ENCODE measurements around the gene GRIN3B. TPM values are rescaled to one million over a fixed set of nuclear protein-coding genes. Genes with fewer than 3 reads are reported as not detected.

GRIN3B gene
- total RNA-seq, 4 donors from 2014 or later, result not detected

DNA sequence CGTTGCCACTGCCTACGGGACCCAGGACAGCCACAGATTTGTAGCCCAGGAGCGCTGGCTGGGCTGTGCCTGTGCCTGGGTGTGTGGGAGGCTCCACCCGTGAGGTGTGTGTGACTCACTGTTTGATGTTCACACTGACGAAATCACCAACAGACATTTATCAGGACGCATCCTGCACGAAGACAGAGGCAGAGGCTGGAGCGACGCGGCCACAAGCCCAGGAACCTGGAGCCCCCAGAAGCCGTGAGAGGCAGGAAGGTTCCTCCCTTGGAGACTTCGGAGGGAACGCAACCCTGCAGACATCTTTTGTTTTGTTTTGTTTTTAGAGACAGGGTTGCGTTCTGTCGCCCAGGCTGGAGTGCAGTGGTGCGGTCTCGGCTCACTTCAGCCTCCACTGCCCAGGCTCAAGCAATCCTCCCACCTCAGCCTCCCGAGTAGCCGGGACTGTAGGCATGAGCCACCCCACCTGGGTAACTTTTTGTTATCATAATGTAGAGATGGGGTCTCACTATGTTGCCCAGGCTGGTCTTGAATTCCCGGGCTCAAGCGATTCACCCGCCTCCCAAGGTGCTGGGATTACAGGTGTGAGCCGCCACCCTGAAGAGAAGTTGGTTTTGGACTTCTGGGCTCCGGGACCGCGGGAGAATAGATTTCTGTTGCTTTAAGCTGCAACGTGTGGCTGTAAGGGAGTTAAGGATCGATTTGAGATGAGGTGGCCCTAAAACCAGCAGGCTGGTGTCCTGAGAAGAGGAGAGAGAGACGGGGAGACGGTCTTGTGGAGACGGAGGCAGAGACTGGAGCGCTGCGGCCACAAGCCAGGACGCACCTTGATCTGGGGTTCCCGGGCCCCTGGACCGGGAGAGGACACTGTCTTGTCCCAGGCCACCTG lies 41.0 kb upstream of the GRIN3B start:
- in situ Hi-C loops (cut with MboI; ENCODE audit: low sequenced_read_pairs in 4 of 4) (no loop called here), intact Hi-C loops (cut with DNase I; ENCODE audit: low total_unique reads) (no loop called here)
- no peak for TF ChIP-seq POLR2A (IDR thresholded peaks at IDR 0.05)
- no peak for TF ChIP-seq CTCF (IDR thresholded peaks at IDR 0.05 in 4 of 5, conservative IDR thresholded peaks at IDR 0.05 in 1 of 5)
- H3K27me3 ChIP-seq, result peaks cover 0 to 8% (median 7%) of the 10 kb centered on the region in 3 donors
- no peaks in the 10 kb centered on the region for H3K4me1 ChIP-seq
- H3K9me3 ChIP-seq, result no peaks in the 10 kb centered on the region
- H3K4me3 ChIP-seq, result no peak overlapping the region
- no peaks in the 10 kb centered on the region for H3K36me3 ChIP-seq
- no peak for DNase-seq
- H3K27ac ChIP-seq, result no peak overlapping the region
- ATAC-seq, result no peak

DNA sequence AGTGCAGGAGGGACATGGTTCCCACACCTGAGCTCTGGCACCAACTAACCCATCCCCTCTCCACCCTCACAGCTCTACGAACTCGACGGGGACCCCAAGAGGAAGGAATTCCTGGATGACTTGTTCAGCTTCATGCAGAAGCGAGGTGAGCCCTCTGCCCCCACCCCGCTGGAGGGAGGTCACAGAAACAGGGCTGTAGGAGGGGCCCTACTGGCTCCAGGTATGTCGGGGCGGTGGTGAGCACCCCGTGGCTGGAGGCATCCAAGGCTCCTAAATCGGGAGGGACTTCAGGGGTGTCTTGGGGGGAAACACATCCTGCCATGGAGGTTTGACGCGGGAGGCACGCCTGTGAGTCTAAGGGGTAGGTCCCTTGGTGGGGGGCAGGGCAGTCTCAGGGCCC lies 40.2 kb upstream of the GRIN3B start:
- no peak overlapping the region for H3K4me3 ChIP-seq
- no peak for ATAC-seq
- in situ Hi-C loops (cut with MboI; ENCODE audit: low sequenced_read_pairs in 4 of 4) (no loop called here), intact Hi-C loops (cut with DNase I; ENCODE audit: low total_unique reads) (no loop called here)
- H3K9me3 ChIP-seq, result no peaks in the 10 kb centered on the region
- H3K27me3 ChIP-seq, result peaks cover 0 to 5% (median under 1%) of the 10 kb centered on the region in 3 donors
- H3K36me3 ChIP-seq, result no peaks in the 10 kb centered on the region
- DNase-seq, result no peak
- no peak overlapping the region for H3K27ac ChIP-seq
- H3K4me1 ChIP-seq, result no peaks in the 10 kb centered on the region
- TF ChIP-seq CTCF (IDR thresholded peaks at IDR 0.05 in 4 of 5, conservative IDR thresholded peaks at IDR 0.05 in 1 of 5), result no peak
- TF ChIP-seq POLR2A (IDR thresholded peaks at IDR 0.05), result no peak

DNA sequence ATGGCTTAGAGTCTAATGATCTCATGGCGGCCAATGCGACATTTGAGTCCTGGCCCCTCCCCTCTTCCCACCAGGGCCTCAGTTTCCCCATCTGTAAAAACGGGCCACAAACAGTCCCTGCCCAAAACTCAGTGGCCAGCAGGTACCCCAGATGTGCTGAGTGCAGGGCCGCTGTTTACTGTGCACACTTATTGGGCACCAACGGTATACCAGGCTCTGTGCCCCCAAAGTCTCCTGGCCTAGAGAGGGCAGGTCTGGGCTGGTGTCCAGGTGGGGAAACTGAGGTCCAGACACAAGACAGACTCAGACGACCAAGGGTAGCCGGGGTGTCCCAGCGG lies 39.6 kb upstream of the GRIN3B start:
- Histone ChIP-seq H3K4me3 (no peak overlapping the region), H3K36me3 (no peaks in the 10 kb centered on the region), H3K27me3 (no peaks in the 10 kb centered on the region), H3K27ac (no peak overlapping the region), H3K9me3 (no peaks in the 10 kb centered on the region), H3K4me1 (no peaks in the 10 kb centered on the region)
- in situ Hi-C loops (cut with MboI; ENCODE audit: low sequenced_read_pairs in 4 of 4), result no loop called here
- ATAC-seq (no peak), DNase-seq (no peak)
- TF ChIP-seq POLR2A (IDR thresholded peaks at IDR 0.05) (no peak), CTCF (IDR thresholded peaks at IDR 0.05 in 4 of 5, conservative IDR thresholded peaks at IDR 0.05 in 1 of 5) (no peak)
- intact Hi-C loops (cut with DNase I; ENCODE audit: low total_unique reads), result no loop called here

- ATAC-seq (no peak), DNase-seq (no peak)
- Histone ChIP-seq H3K36me3 (peaks cover 0 to 1% of the 10 kb centered on the region in 2 donors), H3K9me3 (no peaks in the 10 kb centered on the region), H3K27me3 (no peaks in the 10 kb centered on the region), H3K27ac (no peak overlapping the region), H3K4me1 (no peaks in the 10 kb centered on the region), H3K4me3 (no peak overlapping the region)
- intact Hi-C loops (cut with DNase I; ENCODE audit: low total_unique reads) (no loop called here), in situ Hi-C loops (cut with MboI; ENCODE audit: low sequenced_read_pairs in 4 of 4) (no loop called here)
- TF ChIP-seq CTCF (IDR thresholded peaks at IDR 0.05 in 4 of 5, conservative IDR thresholded peaks at IDR 0.05 in 1 of 5) (no peak), POLR2A (IDR thresholded peaks at IDR 0.05) (no peak)
Measured at GRCh38 chr19:961866-962620, 38.2 kb upstream of the GRIN3B start.
